ENCODE measurements around the gene ARRDC5. TPM values are rescaled to one million over a fixed set of nuclear protein-coding genes. Genes with fewer than 3 reads are reported as not detected.

The ARRDC5 gene
- total and polyA plus RNA-seq, 2 of the 13 experiments (the other 11 are each of a cell fraction or from before 2014, with no cell fraction given) = not detected

DNA sequence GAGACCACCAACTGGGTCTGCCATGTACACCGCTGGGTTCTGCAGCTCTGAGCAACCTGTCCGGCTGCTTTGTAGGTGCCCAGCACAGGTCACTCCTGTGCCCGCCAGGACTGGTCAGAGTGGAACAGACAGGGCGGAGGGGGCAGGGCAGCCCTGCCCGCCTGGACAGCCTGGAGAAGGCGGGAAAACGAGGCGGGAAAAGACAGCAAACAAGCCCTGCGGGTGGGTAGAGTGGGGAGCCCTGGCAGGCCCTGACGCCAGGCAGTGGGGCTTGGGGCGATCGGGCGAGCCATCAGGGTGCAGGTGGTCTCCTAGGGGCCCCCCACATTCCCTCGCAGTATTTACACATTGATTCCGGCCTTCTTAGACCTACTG is 6.1 kb upstream of the ARRDC5 start (continued):
- no peak for TF ChIP-seq MTERF4 (CRISPR knock-in tag; IDR thresholded peaks at IDR 0.05)
- TF ChIP-seq, protein P1, sequence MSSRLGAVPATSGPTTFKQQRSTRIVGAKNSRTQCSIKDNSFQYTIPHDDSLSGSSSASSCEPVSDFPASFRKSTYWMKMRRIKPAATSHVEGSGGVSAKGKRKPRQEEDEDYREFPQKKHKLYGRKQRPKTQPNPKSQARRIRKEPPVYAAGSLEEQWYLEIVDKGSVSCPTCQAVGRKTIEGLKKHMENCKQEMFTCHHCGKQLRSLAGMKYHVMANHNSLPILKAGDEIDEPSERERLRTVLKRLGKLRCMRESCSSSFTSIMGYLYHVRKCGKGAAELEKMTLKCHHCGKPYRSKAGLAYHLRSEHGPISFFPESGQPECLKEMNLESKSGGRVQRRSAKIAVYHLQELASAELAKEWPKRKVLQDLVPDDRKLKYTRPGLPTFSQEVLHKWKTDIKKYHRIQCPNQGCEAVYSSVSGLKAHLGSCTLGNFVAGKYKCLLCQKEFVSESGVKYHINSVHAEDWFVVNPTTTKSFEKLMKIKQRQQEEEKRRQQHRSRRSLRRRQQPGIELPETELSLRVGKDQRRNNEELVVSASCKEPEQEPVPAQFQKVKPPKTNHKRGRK (CRISPR knock-in tag; IDR thresholded peaks at IDR 0.05) = no peak
- no peak for TF ChIP-seq HNF4A (CRISPR knock-in tag; IDR thresholded peaks at IDR 0.05)
- no peak for TF ChIP-seq KDM3A (CRISPR knock-in tag; IDR thresholded peaks at IDR 0.05; ENCODE audit: low read depth)
- TF ChIP-seq, protein P2, sequence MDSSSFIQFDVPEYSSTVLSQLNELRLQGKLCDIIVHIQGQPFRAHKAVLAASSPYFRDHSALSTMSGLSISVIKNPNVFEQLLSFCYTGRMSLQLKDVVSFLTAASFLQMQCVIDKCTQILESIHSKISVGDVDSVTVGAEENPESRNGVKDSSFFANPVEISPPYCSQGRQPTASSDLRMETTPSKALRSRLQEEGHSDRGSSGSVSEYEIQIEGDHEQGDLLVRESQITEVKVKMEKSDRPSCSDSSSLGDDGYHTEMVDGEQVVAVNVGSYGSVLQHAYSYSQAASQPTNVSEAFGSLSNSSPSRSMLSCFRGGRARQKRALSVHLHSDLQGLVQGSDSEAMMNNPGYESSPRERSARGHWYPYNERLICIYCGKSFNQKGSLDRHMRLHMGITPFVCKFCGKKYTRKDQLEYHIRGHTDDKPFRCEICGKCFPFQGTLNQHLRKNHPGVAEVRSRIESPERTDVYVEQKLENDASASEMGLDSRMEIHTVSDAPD (CRISPR knock-in tag; IDR thresholded peaks at IDR 0.05) = no peak
- peak; percentile 95 for TF ChIP-seq E2F1 (CRISPR knock-in tag; IDR thresholded peaks at IDR 0.05)
- no peak for TF ChIP-seq MXI1 (IDR thresholded peaks at IDR 0.05; ENCODE audit: borderline replicate concordance, low read depth, low read length)
- TF ChIP-seq, protein P3, sequence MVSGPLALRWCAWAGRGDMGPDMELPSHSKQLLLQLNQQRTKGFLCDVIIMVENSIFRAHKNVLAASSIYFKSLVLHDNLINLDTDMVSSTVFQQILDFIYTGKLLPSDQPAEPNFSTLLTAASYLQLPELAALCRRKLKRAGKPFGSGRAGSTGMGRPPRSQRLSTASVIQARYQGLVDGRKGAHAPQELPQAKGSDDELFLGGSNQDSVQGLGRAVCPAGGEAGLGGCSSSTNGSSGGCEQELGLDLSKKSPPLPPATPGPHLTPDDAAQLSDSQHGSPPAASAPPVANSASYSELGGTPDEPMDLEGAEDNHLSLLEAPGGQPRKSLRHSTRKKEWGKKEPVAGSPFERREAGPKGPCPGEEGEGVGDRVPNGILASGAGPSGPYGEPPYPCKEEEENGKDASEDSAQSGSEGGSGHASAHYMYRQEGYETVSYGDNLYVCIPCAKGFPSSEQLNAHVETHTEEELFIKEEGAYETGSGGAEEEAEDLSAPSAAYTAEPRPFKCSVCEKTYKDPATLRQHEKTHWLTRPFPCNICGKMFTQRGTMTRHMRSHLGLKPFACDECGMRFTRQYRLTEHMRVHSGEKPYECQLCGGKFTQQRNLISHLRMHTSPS (CRISPR knock-in tag; IDR thresholded peaks at IDR 0.05; ENCODE audit: low read depth) = peak; percentile 60; the same call in 1 of the 2 replicates
- no peak for TF ChIP-seq NR0B2 (CRISPR knock-in tag; IDR thresholded peaks at IDR 0.05)
- TF ChIP-seq FOXK2 (IDR thresholded peaks at IDR 0.05) = no peak
- TF ChIP-seq NPAS2 (CRISPR knock-in tag; IDR thresholded peaks at IDR 0.05; ENCODE audit: borderline replicate concordance) = no peak
- TF ChIP-seq CAMTA2 (CRISPR knock-in tag; IDR thresholded peaks at IDR 0.05; ENCODE audit: borderline replicate concordance) = no peak
- TF ChIP-seq ZKSCAN8 (CRISPR knock-in tag; IDR thresholded peaks at IDR 0.05; ENCODE audit: borderline replicate concordance) = no peak
- TF ChIP-seq ZBTB1 (CRISPR knock-in tag; IDR thresholded peaks at IDR 0.05; ENCODE audit: borderline replicate concordance) = no peak
- TF ChIP-seq NR2C2 (CRISPR knock-in tag; IDR thresholded peaks at IDR 0.05; ENCODE audit: borderline replicate concordance) = no peak
- TF ChIP-seq ZNF441 (CRISPR knock-in tag; IDR thresholded peaks at IDR 0.05; ENCODE audit: borderline replicate concordance) = no peak
- 0 out of 2 replicates have a peak, but pooled peaks have one; percentile 87 for TF ChIP-seq TRIM24 (CRISPR knock-in tag; IDR thresholded peaks at IDR 0.05)
- 0 out of 2 replicates have a peak, but pooled peaks have one; percentile 7 for TF ChIP-seq FOXO1 (CRISPR knock-in tag; IDR thresholded peaks at IDR 0.05)
- TF ChIP-seq ZC3H13 (CRISPR knock-in tag; IDR thresholded peaks at IDR 0.05) = 0 out of 2 replicates have a peak, but pooled peaks have one; percentile 1
- 0 out of 2 replicates have a peak, but pooled peaks have one; percentile 34 for TF ChIP-seq ZNF512B (CRISPR knock-in tag; IDR thresholded peaks at IDR 0.05; ENCODE audit: borderline replicate concordance)
